Caco-2 (cell line): Measurements from ENCODE around the gene ZFC3H1. TPM values are rescaled to one million over a fixed set of nuclear protein-coding genes. Genes with fewer than 3 reads are reported as not detected.
A peak's percentile ranks its signal among the peaks of the same experiment; 100 is the strongest.

Source experiments
- BruUV-seq: library from RNA; stranded (reverse); fragments of 400-500 nt; replicated peaks from 2 replicates; lab custom pipeline; 2021; lab: Mats Ljungman, UMichigan
- CTCF ChIA-PET: fragments of 300-600 bp; sonication (Branson Sonifier 250); formaldehyde crosslinking; loops from one replicate; lab custom pipeline; 2022; ENCODE audit warnings: antibody characterized with exemption; lab: Charles Lee
- POLR2A ChIA-PET: fragments of 300-600 bp; sonication (Branson Sonifier 250); formaldehyde crosslinking; loops from one replicate; lab custom pipeline; 2022; ENCODE audit warnings: antibody characterized with exemption; lab: Charles Lee
- DNase-seq, 2 experiments: peaks; one replicate each; pipeline versions ENCODE4 v3.0.0 to v3.0.0-alpha.2; 2020 to 2022
- H3K27me3 ChIP-seq: replicated peaks from 2 replicates; pipeline ENCODE4 v1.6.0; 2011; ENCODE audit warnings: low read length; ENCODE audit not compliant: control insufficient read depth, insufficient read depth
- H3K36me3 ChIP-seq: 2 replicates; pipeline ENCODE4 v1.5.1; 2011; ENCODE audit warnings: low read length; ENCODE audit not compliant: control insufficient read depth, insufficient read depth
- H3K4me1 ChIP-seq: fragments of 250-450 bp; sonication (Bioruptor Pico); 2 replicates; pipeline ENCODE4 v1.5.1; 2020; ENCODE audit warnings: mild to moderate bottlenecking
- H3K4me3 ChIP-seq: 2 replicates; pipeline ENCODE4 v1.5.1; 2011; ENCODE audit warnings: low read depth, mild to moderate bottlenecking, control low read depth, low read length
- H3K9me3 ChIP-seq: fragments of 250-450 bp; sonication (Bioruptor Pico); 2 replicates; pipeline ENCODE4 v1.5.1; 2020; ENCODE audit warnings: mild to moderate bottlenecking, moderate library complexity
- H3K27ac Mint-ChIP-seq: one replicate; pipeline ENCODE4 v1.8.0; 2022; ENCODE audit warnings: mixed read lengths; ENCODE audit not compliant: unreplicated experiment
- H3K27me3 Mint-ChIP-seq: one replicate; pipeline ENCODE4 v1.8.0; 2022; ENCODE audit warnings: mixed read lengths; ENCODE audit not compliant: insufficient read depth, unreplicated experiment
- H3K36me3 Mint-ChIP-seq: one replicate; pipeline ENCODE4 v1.8.0; 2022; ENCODE audit warnings: mild to moderate bottlenecking, mixed read lengths; ENCODE audit not compliant: insufficient read depth, unreplicated experiment
- H3K4me1 Mint-ChIP-seq: one replicate; pipeline ENCODE4 v1.8.0; 2022; ENCODE audit warnings: low read depth, mixed read lengths; ENCODE audit not compliant: unreplicated experiment
- H3K4me3 Mint-ChIP-seq: one replicate; pipeline ENCODE4 v1.8.0; 2022; ENCODE audit warnings: mild to moderate bottlenecking, moderate library complexity, mixed read lengths; ENCODE audit not compliant: unreplicated experiment
- H3K9me3 Mint-ChIP-seq: one replicate; pipeline ENCODE4 v1.8.0; 2022; ENCODE audit warnings: mixed read lengths; ENCODE audit not compliant: unreplicated experiment
- intact Hi-C: fragments of 100-400 bp; cut with micrococcal nuclease; formaldehyde crosslinking; loops from one replicate; pipeline ENCODE4 v1.10.0; 2022; ENCODE audit not compliant: unreplicated experiment
- total RNA-seq: library from RNA; stranded (reverse); gene quantifications from 2 replicates; pipeline ENCODE4 v1.2.3, GENCODE V29; 2022
- TF ChIP-seq, protein P1 (sequence below), 2 experiments: fragments of 200-600 bp in 1 of 2; IDR thresholded peaks; 1 replicate in 1 of 2; 2 replicates in 1 of 2; pipeline versions ENCODE4 v1.5.1 to v1.8.0; 2011 to 2022; ENCODE audit warnings: antibody characterized with exemption in 1 of 2, control low read depth in 1 of 2, inconsistent platforms in 1 of 2, low read depth in 1 of 2, low read length in 1 of 2, mild to moderate bottlenecking in 1 of 2, moderate library complexity in 1 of 2; ENCODE audit not compliant: insufficient read depth in 1 of 2, severe bottlenecking in 1 of 2, unreplicated experiment in 1 of 2

Gene ZFC3H1
- total RNA-seq, 1 experiment from 2014 or later, result 48.7 TPM

DNA sequence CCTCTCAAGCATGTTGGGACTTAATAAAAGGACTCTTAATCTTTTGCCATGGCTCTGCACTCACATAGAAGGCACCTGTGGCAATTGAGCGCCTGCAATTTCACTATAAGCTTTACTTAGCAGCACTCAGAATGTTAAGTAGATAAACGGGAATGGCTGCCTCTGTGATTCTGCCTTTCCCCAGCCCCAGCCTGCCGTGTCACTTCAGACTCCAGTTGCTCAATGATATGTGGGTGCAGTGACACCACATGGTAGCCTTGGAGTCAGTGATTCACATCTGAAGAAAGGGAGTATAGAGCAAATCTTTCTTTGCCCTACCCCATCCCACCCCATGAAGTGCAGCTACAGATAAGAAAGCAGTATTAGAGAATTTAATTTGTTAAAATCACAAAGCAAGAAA lies 96.1 kb downstream of the ZFC3H1 start:
- Histone ChIP-seq H3K4me1 (peaks cover 4% of the 10 kb centered on the region; the same call in 1 of the 2 replicates), H3K27me3 (no peaks in the 10 kb centered on the region), H3K9me3 (no peaks in the 10 kb centered on the region), H3K4me3 (no peak overlapping the region), H3K36me3 (no peaks in the 10 kb centered on the region)
- POLR2A ChIA-PET, result no interaction called here
- no TSS peak for BruUV-seq
- intact Hi-C loops, result loop anchor here (1.0 kb wide), 1 partner anchor 152 kb away; no protein-coding TSS in a partner anchor
- TF ChIP-seq, protein P1, sequence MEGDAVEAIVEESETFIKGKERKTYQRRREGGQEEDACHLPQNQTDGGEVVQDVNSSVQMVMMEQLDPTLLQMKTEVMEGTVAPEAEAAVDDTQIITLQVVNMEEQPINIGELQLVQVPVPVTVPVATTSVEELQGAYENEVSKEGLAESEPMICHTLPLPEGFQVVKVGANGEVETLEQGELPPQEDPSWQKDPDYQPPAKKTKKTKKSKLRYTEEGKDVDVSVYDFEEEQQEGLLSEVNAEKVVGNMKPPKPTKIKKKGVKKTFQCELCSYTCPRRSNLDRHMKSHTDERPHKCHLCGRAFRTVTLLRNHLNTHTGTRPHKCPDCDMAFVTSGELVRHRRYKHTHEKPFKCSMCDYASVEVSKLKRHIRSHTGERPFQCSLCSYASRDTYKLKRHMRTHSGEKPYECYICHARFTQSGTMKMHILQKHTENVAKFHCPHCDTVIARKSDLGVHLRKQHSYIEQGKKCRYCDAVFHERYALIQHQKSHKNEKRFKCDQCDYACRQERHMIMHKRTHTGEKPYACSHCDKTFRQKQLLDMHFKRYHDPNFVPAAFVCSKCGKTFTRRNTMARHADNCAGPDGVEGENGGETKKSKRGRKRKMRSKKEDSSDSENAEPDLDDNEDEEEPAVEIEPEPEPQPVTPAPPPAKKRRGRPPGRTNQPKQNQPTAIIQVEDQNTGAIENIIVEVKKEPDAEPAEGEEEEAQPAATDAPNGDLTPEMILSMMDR (IDR thresholded peaks at IDR 0.05; ENCODE audit: insufficient read depth in 1 of 2, low read depth in 1 of 2, low read length in 1 of 2, severe bottlenecking in 1 of 2, unreplicated experiment in 1 of 2), result no peak
- no peak overlapping the region for H3K4me3 Mint-ChIP-seq
- peaks cover 36% of the 10 kb centered on the region for H3K36me3 Mint-ChIP-seq
- H3K9me3 Mint-ChIP-seq, result no peaks in the 10 kb centered on the region
- no peak overlapping the region for H3K27ac Mint-ChIP-seq
- CTCF ChIA-PET, result no interaction called here
- H3K4me1 Mint-ChIP-seq, result no peaks in the 10 kb centered on the region
- peak in 1 of 2 experiments; percentile 12 for DNase-seq
- no peaks in the 10 kb centered on the region for H3K27me3 Mint-ChIP-seq

GRCh38 chr12:71566655-71567054 lies 97.0 kb downstream of the ZFC3H1 start:
- Mint-ChIP-seq H3K36me3 (peaks cover 27% of the 10 kb centered on the region), H3K4me1 (no peaks in the 10 kb centered on the region), H3K27ac (no peak overlapping the region), H3K9me3 (no peaks in the 10 kb centered on the region), H3K4me3 (no peak overlapping the region), H3K27me3 (no peaks in the 10 kb centered on the region)
- ChIA-PET CTCF (no interaction called here), POLR2A (no interaction called here)
- TF ChIP-seq, protein P1 (IDR thresholded peaks at IDR 0.05; ENCODE audit: insufficient read depth in 1 of 2, low read depth in 1 of 2, low read length in 1 of 2, severe bottlenecking in 1 of 2, unreplicated experiment in 1 of 2), result no peak
- Histone ChIP-seq H3K4me3 (no peak overlapping the region), H3K4me1 (peaks cover 4% of the 10 kb centered on the region; the same call in 1 of the 2 replicates), H3K27me3 (no peaks in the 10 kb centered on the region), H3K9me3 (no peaks in the 10 kb centered on the region), H3K36me3 (no peaks in the 10 kb centered on the region)
- intact Hi-C loops, result loop anchor here (1.0 kb wide), 1 partner anchor 151 kb away; no protein-coding TSS in a partner anchor
- DNase-seq, result no peak
- no TSS peak for BruUV-seq

GRCh38 chr12:71565535-71565934 lies 98.1 kb downstream of the ZFC3H1 start:
- no TSS peak for BruUV-seq
- ChIA-PET CTCF (no interaction called here), POLR2A (no interaction called here)
- no peak overlapping the region for H3K4me3 ChIP-seq
- TF ChIP-seq, protein P1 (IDR thresholded peaks at IDR 0.05; ENCODE audit: insufficient read depth in 1 of 2, low read depth in 1 of 2, low read length in 1 of 2, severe bottlenecking in 1 of 2, unreplicated experiment in 1 of 2), result no peak
- Mint-ChIP-seq H3K27me3 (no peaks in the 10 kb centered on the region), H3K4me3 (no peak overlapping the region), H3K4me1 (no peaks in the 10 kb centered on the region), H3K36me3 (peaks cover 27% of the 10 kb centered on the region), H3K27ac (no peak overlapping the region), H3K9me3 (no peaks in the 10 kb centered on the region)
- no peaks in the 10 kb centered on the region for H3K36me3 ChIP-seq
- H3K9me3 ChIP-seq, result no peaks in the 10 kb centered on the region
- DNase-seq, result no peak
- intact Hi-C loops, result no loop called here
- peaks cover 4% of the 10 kb centered on the region; the same call in 1 of the 2 replicates for H3K4me1 ChIP-seq
- no peaks in the 10 kb centered on the region for H3K27me3 ChIP-seq
